B cell (primary cell): ENCODE data around the gene CYLC1.

Experiments
- CTCF ChIP-seq: fragments of 200-600 bp; IDR thresholded peaks from one replicate; pipeline ENCODE4 v1.8.0; 2022; ENCODE audit warnings: antibody characterized with exemption, mild to moderate bottlenecking
- EZH2 ChIP-seq: IDR thresholded peaks from 2 replicates; pipeline ENCODE4 v1.6.1; 2012; ENCODE audit warnings: borderline replicate concordance, low read depth, mild to moderate bottlenecking, moderate library complexity, low read length; ENCODE audit not compliant: insufficient read depth, poor library complexity, severe bottlenecking

- TF ChIP-seq CTCF (no peak), EZH2 (no peak)
Measured at GRCh38 chrX:83892433-83892832, 31.5 kb downstream of the CYLC1 start.
